ENCODE measurements around the gene PARN. TPM values are rescaled to one million over a fixed set of nuclear protein-coding genes. Genes with fewer than 3 reads are reported as not detected.

PARN gene
- total RNA-seq, 2 donors from 2014 or later: 22.4 to 51.2 TPM

DNA sequence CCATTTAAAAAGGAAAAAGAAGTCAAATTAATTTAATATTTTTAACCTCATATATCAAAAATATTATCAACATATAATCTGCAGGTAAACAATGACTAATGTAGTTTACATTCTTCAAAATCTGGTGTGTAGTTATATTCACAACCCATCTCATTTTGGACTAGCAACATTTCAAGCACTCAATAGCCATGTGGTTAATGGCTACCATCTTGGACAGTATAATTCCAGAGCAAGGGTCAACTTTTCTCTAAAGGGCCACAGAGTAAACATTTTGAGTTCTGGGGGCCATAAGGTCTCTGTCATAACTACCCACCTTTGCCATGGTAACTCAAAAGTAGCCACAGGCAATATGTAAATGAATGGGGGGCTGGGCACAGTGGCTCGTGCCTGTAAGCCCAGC is 153.9 kb downstream of the PARN start:
- intact Hi-C loops (cut with DNase I): no loop called here
- 91% methylated on average over 1 of the region's 1 CpG for WGBS
- DNase-seq (ENCODE audit: low spot score): no peak
- no peak overlapping the region for H3K27ac ChIP-seq
- H3K9me3 ChIP-seq: no peaks in the 10 kb centered on the region
- H3K4me1 ChIP-seq (replicated peaks): no peaks in the 10 kb centered on the region
- TF ChIP-seq, protein P1, sequence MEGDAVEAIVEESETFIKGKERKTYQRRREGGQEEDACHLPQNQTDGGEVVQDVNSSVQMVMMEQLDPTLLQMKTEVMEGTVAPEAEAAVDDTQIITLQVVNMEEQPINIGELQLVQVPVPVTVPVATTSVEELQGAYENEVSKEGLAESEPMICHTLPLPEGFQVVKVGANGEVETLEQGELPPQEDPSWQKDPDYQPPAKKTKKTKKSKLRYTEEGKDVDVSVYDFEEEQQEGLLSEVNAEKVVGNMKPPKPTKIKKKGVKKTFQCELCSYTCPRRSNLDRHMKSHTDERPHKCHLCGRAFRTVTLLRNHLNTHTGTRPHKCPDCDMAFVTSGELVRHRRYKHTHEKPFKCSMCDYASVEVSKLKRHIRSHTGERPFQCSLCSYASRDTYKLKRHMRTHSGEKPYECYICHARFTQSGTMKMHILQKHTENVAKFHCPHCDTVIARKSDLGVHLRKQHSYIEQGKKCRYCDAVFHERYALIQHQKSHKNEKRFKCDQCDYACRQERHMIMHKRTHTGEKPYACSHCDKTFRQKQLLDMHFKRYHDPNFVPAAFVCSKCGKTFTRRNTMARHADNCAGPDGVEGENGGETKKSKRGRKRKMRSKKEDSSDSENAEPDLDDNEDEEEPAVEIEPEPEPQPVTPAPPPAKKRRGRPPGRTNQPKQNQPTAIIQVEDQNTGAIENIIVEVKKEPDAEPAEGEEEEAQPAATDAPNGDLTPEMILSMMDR (IDR thresholded peaks at IDR 0.05): no peak
- no peak overlapping the region for H3K4me3 ChIP-seq
- H3K36me3 ChIP-seq: no peaks in the 10 kb centered on the region
- H3K27me3 ChIP-seq (replicated peaks; ENCODE audit: insufficient read depth): no peaks in the 10 kb centered on the region

DNA sequence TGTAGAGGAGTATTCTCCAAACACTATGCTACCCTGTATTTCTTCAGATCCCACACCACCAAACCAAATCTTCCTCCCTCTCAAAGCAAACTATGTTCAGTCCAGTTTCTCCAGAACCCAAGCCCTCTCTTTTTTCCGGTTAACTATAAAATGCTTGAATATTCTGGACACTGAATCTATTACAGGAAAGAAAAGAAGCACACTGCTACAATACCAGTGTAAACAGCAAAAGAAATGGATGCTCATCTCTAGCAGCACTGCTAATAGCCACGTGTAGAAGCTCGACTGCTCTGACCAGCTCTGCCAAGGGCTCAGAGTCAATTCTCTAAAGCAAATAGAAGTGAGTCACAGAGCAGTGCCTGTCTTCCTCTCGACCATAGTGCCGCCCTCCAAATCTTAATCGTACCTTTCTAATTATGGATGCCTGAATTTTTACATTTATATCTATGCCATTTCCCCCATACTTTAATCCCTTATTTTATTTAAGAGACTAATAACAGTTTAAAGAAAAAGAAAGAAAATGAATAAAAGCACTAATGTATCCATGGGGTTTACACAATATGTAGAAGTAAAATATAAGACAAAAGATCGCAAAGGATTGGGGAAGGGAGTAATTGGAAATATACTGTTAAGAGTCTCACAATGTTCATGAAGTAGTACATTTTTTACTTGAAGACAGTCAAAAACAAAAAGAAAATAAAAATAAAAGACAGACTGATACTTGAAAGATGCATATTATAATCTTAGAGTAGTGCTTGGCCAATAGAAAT is 154.5 kb downstream of the PARN start:
- DNase-seq (ENCODE audit: low spot score): peak; percentile 61
- H3K27me3 ChIP-seq (replicated peaks; ENCODE audit: insufficient read depth): no peaks in the 10 kb centered on the region
- no peak overlapping the region for H3K4me3 ChIP-seq
- 44% methylated on average over 7 of the region's 7 CpGs for WGBS
- H3K9me3 ChIP-seq: no peaks in the 10 kb centered on the region
- H3K27ac ChIP-seq: no peak overlapping the region
- TF ChIP-seq POLR2AphosphoS5 (IDR thresholded peaks at IDR 0.05): peak; percentile 56
- TF ChIP-seq, protein P1 (IDR thresholded peaks at IDR 0.05): no peak
- no peaks in the 10 kb centered on the region for H3K36me3 ChIP-seq
- intact Hi-C loops (cut with DNase I): no loop called here
- no peaks in the 10 kb centered on the region for H3K4me1 ChIP-seq (replicated peaks)

DNA sequence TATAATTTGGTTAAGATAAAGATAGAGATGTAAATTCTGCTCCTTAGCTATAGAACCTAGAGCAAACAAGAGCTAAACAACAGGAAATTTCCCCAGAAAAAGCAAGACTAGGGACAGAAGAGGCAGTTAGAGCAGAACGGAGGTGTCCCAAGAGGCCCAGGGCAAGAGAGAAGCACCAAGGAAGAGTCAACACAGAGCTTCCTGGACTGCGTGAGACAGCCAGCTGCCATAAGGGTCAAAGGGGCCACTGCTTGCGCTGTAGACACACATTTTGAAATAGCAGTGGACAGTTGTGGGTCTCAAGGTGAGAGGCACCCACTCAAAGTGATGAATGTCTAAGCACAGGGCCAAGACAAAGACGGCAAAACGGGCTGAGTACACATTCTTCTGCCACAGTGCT is 156.6 kb downstream of the PARN start:
- Histone ChIP-seq H3K27ac (no peak overlapping the region), H3K4me1 (replicated peaks) (no peaks in the 10 kb centered on the region), H3K27me3 (replicated peaks; ENCODE audit: insufficient read depth) (no peaks in the 10 kb centered on the region), H3K4me3 (no peak overlapping the region), H3K9me3 (no peaks in the 10 kb centered on the region), H3K36me3 (no peaks in the 10 kb centered on the region)
- 97% methylated on average over 5 of the region's 5 CpGs for WGBS
- DNase-seq (ENCODE audit: low spot score): no peak
- no peak for TF ChIP-seq POLR2AphosphoS5 (IDR thresholded peaks at IDR 0.05)
- no peak for TF ChIP-seq POLR2A (IDR thresholded peaks at IDR 0.05)
- TF ChIP-seq, protein P1 (IDR thresholded peaks at IDR 0.05): no peak
- intact Hi-C loops (cut with DNase I): no loop called here

DNA sequence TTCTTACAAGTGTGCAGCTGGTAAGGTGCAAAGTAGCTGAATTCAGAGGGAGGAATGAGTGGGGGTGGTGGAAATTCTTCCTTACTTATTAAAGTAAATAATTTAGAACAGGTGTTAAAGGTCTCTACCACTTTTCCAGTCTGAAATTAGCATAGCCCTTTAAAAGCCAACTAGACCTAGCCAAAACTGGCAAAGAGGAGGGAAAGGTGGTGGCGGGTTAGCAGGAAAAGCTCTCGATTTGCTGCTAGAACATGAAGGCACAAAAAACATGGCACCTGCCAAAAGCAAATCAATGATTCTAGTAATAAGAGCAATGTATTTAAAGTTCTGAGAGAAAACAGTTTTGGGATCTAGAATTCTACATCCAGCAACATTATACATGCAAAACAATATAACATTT is 157.7 kb downstream of the PARN start:
- H3K27me3 ChIP-seq (replicated peaks; ENCODE audit: insufficient read depth): no peaks in the 10 kb centered on the region
- H3K9me3 ChIP-seq: no peaks in the 10 kb centered on the region
- intact Hi-C loops (cut with DNase I): no loop called here
- H3K36me3 ChIP-seq: no peaks in the 10 kb centered on the region
- H3K27ac ChIP-seq: no peak overlapping the region
- 85% methylated on average over 2 of the region's 2 CpGs for WGBS
- TF ChIP-seq, protein P1 (IDR thresholded peaks at IDR 0.05): no peak
- TF ChIP-seq POLR2A (IDR thresholded peaks at IDR 0.05) (no peak), POLR2AphosphoS5 (IDR thresholded peaks at IDR 0.05) (no peak)
- no peaks in the 10 kb centered on the region for H3K4me1 ChIP-seq (replicated peaks)
- no peak overlapping the region for H3K4me3 ChIP-seq
- DNase-seq (ENCODE audit: low spot score): no peak

DNA sequence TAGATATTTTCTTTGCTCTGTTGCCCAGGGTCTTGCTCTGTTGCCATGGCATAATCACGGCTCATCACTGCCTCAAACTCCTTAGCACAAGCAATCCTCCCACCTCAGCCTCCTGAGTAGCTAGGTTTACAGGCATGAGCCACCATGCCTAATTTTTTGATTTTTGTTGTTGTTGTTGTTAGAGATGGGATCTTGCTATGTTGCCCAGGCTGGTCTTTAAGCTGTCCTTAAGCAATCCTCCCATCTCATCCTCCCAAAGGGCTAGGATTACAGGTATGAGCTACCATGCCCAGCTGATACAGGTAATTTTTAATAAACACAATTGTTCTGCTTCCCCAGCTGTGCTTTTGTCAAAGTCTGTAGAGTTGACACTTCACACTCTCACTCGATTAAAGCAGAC is 159.3 kb downstream of the PARN start:
- no peak for DNase-seq (ENCODE audit: low spot score)
- intact Hi-C loops (cut with DNase I): no loop called here
- no peaks in the 10 kb centered on the region for H3K27me3 ChIP-seq (replicated peaks; ENCODE audit: insufficient read depth)
- H3K4me1 ChIP-seq (replicated peaks): no peaks in the 10 kb centered on the region
- no peaks in the 10 kb centered on the region for H3K9me3 ChIP-seq
- H3K4me3 ChIP-seq: no peak overlapping the region
- no peaks in the 10 kb centered on the region for H3K36me3 ChIP-seq
- no peak for TF ChIP-seq POLR2A (IDR thresholded peaks at IDR 0.05)
- no peak for TF ChIP-seq POLR2AphosphoS5 (IDR thresholded peaks at IDR 0.05)
- TF ChIP-seq, protein P1 (IDR thresholded peaks at IDR 0.05): no peak
- H3K27ac ChIP-seq: no peak overlapping the region
- WGBS: 90% methylated on average over 2 of the region's 2 CpGs

All from prostate gland (tissue), 2 donors.